ENCODE data around the gene SLC39A7.

The SLC39A7 gene

DNA sequence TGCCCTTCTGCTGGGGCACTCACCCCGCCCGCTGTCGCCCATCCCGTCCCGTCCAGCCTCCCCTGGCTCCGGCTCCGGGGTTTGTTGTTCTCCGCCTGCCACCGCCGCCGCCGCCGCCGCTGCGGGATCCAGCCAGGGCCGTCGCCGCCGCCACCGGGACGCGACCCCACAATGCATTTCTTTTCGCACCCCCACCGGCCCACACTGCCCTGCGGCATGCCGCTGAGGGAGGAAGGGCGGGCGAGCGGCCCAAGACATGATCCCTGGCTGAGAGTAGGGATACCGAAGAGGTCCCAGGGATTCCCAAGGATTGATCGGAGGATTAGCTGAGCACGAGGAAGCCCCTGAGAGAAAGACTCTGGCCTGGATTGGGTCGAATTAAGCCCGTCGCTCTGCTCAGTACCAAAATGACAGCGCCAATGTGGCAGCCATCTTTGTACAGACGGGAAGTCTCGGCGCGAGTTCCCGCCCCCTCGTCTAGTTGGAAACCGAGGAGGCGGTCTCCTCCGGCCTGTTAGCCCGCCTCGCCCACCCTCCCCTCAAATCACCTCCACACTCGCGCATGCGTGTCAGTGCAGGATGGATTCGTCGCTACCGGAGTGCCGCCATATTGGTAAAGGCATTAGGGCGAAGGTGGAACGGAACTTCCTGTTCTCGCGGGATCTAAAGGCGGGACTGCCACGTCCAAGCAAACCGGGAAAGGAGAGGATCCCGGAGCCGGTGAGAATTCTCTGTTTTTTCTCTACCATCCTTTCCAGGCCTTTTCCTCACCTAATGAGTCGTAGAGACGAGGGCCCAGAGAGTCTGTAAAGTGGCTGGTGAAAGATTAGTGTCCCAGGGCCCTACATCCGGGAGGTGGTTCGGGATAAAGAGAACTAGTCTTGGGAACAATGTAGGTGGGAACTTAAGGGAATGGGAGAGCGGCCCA lies at the start of gene SLC39A7, which contains the start of gene RXRB:
TSS of gene SLC39A7 (plus strand) at position 649 of the 928 bp plus-strand sequence. CDS start 379 bp downstream, outside the sequence.
TSS of gene RXRB (minus strand) at position 447 of the 928 bp plus-strand sequence. CDS start at position 258, 189 bp downstream.
- in situ Hi-C loops (cut with HindIII; ENCODE audit: low sequenced_read_pairs), result no loop called here

DNA sequence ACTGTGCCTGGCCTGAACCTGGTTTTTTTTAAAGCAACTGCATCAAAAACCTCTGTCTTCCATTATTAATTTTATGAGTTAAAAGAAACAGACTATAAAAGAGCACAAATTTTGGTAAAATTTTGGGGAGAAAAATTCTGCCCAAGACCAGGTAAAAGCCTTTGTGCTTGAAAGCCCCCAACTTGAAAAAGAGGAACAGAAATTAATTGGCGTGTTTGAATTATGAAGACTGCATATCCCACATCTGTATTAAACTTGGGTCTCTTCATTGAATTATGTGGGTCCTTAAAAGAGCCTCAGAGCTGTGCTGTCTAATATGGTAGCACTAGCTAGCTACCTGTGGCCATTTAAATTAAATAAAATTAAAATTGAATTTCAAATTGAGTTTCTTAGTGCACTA lies 49.6 kb upstream of the SLC39A7 start:
- in situ Hi-C loops (cut with HindIII; ENCODE audit: low sequenced_read_pairs), result no loop called here

DNA sequence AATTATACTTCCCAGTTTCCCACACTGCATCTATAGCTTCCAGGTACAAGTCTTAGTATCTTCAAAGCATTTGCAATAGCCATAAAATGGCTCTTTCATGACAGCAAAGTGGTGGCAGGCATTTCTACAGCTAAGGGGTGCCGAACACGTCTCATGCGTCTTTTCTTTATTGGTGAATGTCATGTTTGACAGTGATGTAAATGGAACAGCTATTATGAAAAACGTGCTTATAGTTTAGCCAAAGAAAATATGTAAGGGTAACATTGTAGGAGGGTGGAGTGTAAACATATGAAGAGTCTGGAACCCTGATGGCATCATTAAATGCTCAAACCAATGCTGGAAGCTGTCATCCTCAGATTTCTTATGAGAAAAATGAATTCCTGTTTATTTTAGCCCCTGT lies 46.3 kb upstream of the SLC39A7 start:
- in situ Hi-C loops (cut with HindIII; ENCODE audit: low sequenced_read_pairs), result no loop called here

DNA sequence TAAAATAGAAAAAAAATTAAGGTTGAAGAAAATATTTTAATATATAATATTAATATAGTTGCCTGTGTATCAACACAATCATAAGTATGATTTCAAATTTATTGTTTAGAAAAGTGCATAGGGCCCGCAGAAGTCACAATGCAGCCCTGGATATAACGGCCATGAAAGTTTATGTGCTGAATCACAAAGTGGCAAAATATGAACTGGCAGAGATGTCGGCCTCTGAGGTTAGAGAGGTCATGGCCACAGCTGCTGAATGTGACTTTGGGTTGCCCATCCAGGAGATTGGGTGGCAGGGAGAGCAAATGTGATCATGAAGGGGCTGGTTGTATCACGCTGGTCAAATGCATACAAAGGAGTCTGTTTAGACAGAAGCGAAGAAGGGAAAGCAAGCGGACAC lies 44.1 kb upstream of the SLC39A7 start:
- in situ Hi-C loops (cut with HindIII; ENCODE audit: low sequenced_read_pairs), result no loop called here

DNA sequence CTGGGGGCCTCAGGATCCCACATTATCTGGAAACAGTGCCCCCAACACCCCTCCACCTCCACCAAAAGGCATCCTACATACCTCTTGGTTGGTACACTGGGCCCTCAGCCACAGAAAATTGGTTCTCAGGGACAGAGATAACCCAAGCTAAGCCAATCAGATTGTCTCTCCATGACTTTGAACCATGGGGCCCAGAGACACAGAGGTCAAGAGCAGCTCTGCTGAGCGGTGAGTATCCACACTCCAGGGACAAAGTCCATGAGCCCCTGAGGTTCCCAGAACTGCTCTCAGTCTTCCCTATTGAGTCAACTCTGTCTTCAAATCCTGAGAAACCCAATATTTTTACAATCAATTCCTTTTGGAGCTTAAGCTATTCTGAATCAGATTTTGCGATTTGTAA lies 43.7 kb upstream of the SLC39A7 start:
- in situ Hi-C loops (cut with HindIII; ENCODE audit: low sequenced_read_pairs), result no loop called here

- in situ Hi-C loops (cut with HindIII; ENCODE audit: low sequenced_read_pairs), result no loop called here
Observed at GRCh38 chr6:33160096-33160495, 40.6 kb upstream of the SLC39A7 start.

- in situ Hi-C loops (cut with HindIII; ENCODE audit: low sequenced_read_pairs), result no loop called here
Observed at GRCh38 chr6:33160728-33161344, 39.8 kb upstream of the SLC39A7 start.

DNA sequence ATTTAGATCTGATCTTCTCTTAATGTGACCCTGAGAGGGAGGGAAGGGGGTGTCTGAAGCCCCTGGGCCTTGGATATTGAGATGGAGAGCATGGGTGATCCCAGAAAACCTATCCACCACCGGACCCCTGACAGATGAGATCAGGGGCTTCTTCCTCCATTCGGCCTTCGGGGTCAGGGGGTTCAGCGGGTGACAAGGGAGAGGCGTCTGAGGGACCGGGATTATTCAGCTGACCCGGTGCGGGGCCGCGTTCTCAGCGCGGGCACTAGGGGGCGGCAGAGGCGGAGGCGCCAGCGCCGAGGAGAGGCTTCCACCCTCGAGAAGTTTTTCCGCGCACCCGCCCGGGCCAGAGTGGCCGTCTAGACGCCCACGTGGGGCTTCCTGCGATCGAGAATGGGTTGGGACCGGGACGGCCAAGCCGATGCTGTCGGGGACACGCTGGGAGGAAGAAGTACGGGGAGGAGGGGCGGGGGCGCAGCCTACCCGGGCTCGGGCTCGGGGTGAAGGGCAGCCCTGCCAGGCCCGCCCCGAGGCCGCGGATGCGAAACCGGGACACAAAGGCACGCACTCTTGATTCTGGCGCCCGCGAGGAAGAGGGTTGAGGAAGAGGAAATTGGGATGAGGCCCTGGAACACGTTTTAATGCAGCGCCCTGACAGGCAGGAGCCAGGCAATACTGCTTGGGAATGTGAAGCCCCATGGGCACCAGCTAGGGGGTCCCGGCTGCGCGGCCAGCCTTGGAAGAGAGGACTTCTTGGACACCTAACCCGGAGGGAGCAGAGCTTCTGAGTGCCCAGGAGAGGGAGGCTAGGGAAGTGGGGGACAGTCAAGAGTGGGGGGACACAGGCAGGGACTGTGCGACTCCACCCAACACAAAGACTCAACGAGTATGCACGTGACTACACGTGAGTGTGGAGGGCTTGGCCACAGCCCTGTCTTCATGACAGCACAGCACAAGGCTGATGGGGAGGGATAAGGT lies 39.0 kb upstream of the SLC39A7 start:
- in situ Hi-C loops (cut with HindIII; ENCODE audit: low sequenced_read_pairs), result no loop called here

- in situ Hi-C loops (cut with HindIII; ENCODE audit: low sequenced_read_pairs), result no loop called here
Observed at GRCh38 chr6:33163540-33163939, 37.1 kb upstream of the SLC39A7 start.

- in situ Hi-C loops (cut with HindIII; ENCODE audit: low sequenced_read_pairs), result no loop called here
Observed at GRCh38 chr6:33164176-33164575, 36.5 kb upstream of the SLC39A7 start.

DNA sequence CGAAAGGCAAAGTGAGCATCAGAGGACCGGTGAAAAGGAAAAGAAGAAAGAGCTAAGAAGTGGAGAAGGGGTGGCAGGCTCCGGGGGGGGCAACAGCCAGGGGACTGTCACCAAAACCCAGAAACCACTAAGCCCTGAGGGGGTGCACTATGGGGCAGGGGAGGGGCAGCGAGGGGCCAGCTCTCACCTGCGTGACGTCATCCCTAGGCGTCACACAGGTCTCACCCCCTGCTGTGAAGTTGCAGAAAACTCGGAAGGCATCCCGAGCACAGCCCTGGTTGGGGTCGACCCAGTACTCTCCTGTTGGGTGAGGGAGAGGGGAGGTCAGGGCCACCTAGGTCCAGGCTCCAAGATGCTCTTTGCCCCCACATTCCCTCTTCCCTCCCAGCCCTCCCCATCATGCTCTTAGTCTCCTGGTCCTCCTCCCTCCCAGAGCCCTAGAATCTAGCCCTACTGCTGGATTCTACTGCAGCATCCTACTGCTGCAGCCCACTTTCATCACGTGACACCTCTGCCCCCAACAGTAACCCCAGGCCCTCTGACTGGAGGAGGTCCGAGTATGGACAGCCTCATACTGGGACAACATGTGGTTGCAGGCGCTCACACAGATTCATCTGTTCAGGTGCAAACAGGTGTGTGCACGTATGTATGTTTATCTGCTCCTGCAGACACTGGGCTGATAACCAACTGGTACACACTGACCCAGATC lies 35.8 kb upstream of the SLC39A7 start:
- in situ Hi-C loops (cut with HindIII; ENCODE audit: low sequenced_read_pairs), result no loop called here

DNA sequence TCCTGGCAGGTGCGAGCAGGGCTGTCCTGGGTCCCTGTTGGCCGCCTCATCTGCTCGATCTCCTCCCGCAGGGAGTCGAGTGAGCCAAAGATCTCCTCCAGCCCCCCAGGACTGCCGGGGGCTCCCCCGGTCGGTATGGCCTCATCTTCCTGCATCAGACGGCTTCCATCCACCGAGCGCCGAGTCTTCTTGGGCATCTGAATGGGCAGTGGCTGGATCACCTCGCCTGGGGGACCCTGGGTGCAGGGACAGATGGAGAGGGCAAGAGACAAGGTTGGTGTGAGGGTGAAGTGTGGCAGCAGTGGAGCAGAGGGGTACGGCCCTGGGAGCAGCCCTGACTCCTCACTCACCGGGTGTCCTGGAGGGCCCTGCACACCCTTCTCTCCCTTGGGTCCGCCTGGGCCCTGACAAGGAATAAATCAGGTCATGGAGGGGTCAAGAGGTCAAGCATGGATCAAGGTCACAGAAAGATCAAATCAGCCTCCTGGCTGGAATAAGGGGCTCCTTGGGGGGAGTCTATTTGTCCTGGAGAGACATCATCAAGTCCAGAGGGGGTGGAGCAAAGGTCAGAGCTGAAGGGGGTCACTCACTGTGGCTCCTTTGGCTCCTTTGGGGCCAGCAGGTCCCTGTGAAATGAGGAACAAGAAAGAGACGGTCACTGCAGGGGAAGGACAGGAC lies 34.9 kb upstream of the SLC39A7 start:
- in situ Hi-C loops (cut with HindIII; ENCODE audit: low sequenced_read_pairs), result no loop called here

- in situ Hi-C loops (cut with HindIII; ENCODE audit: low sequenced_read_pairs), result no loop called here
Observed at GRCh38 chr6:33166363-33166762, 34.3 kb upstream of the SLC39A7 start.

GRCh38 chr6:33166811-33167210 lies 33.9 kb upstream of the SLC39A7 start:
- in situ Hi-C loops (cut with HindIII; ENCODE audit: low sequenced_read_pairs), result no loop called here

DNA sequence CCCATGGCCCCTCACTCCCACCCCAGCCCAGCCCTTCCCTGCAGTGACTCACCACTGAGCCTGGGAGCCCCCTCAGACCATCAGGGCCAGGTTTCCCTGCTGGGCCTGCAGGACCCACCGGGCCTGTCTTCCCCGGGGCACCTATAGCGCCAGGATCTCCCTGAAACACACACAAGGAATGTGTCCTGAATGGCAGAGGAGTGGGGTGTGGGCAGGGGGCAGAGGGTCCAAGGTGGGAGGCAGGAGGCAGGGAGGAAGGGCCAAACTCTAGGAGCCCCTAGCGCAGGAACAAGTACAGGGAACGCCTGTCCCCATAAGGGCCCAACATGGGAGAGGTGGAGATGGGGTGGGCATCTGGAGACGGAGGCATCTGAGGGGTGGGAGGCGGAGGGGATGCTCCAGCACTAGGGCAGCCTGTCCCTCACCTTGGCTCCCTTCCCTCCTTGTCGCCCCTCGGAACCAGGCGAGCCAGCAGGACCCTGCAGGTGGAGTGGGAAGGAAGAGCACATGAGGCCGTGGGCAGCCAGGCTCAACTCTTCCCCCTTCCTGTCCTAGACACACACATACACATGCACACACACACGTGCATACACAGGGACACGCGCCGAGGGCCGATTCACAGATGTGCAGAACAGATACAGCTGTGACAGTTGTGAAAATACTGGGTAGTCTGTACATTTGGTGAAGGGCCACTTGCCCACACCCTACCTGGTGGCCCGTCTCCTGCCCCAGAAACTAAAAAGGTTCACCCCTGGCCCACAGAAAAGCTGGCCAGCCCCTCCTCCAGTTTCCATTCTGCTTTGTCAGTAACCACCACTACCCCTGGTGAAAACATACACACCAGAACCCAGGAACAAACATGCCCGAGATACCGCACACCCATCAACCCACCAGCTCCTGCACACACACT lies 33.0 kb upstream of the SLC39A7 start:
- in situ Hi-C loops (cut with HindIII; ENCODE audit: low sequenced_read_pairs), result no loop called here

GRCh38 chr6:33168284-33168601 lies 32.4 kb upstream of the SLC39A7 start:
- in situ Hi-C loops (cut with HindIII; ENCODE audit: low sequenced_read_pairs), result no loop called here

DNA sequence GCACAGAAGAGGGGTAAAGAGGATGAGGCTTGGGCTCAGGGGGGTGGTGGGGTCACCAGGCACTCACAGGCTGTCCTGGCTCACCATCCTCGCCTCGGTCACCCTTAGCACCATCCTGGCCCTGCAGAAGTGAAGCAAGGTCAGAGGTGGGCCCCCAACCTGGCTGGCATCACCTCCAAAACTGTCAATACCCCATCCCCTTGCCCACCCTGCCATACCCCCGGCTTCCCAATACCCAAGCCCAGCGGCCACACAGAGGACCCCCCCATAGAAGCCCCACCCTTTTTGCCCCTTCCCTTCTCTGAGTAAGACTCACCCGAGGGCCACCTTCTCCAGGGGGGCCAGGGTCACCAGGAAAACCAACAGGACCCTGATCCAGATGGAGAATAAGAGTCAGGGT lies 32.0 kb upstream of the SLC39A7 start:
- in situ Hi-C loops (cut with HindIII; ENCODE audit: low sequenced_read_pairs), result no loop called here

- in situ Hi-C loops (cut with HindIII; ENCODE audit: low sequenced_read_pairs), result no loop called here
Observed at GRCh38 chr6:33169291-33170175, 31.1 kb upstream of the SLC39A7 start.

Data from endothelial cell of hepatic sinusoid (primary cell).